GM19452 (cell line): ENCODE data around the gene ATP9A.
"Not testable (repeated sequence)": the region's sequence is repeated elsewhere in the genome, so short reads cannot be mapped to it uniquely, and the experiment has no call there.

Experiments used
- ATAC-seq: cut with Tn5 transposase; IDR thresholded peaks from one replicate; pipeline ENCODE4 v1.9.1; 2021; ENCODE audit not compliant: unreplicated experiment

Gene ATP9A

DNA sequence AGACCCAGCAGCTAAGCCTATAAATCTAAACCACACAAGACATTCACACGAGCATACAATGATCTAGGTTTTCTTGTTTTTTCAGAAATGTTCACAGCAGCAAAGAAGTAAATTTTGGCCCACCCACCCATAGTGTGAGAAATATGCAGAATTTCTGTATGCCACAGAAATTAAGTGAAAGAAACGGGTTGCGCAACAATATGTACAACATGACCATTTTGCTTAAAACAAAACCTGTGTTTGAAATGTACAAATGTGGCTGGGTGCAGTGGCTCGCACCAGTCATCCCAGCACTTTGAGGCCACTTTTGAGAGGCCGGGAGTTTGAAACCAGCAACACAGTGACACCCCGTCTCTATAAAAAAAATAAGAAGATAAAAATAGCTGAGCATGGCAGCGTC lies 24.8 kb upstream of the ATP9A start:
- ATAC-seq, result no peak

- no peak for ATAC-seq
These were observed 23.4 kb upstream of the ATP9A start for GRCh38 chr20:51791626-51792025.

- no peak for ATAC-seq
These were observed 22.1 kb upstream of the ATP9A start for GRCh38 chr20:51790256-51790655.

- ATAC-seq, result no peak
These were observed 21.2 kb upstream of the ATP9A start for GRCh38 chr20:51789434-51789833.

DNA sequence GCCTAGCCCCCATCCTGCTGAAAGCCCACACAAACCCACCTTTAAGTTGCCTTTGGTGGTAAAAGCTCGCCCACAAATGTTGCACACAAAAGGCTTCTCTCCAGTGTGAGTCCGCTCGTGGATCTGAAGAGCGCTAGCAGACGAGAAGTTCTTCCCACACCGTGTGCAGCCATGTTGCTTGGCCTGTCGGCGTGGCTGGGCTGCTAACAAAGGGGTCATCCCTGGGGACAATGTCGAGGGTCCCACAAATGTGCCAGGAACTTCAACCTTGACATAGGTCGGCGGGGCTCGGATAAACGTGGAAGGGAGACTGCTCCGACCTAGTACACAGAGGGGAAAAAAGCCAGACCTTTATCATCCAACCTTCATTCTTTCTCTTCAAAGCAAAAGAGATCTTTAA lies 20.6 kb upstream of the ATP9A start:
- ATAC-seq, result no peak

DNA sequence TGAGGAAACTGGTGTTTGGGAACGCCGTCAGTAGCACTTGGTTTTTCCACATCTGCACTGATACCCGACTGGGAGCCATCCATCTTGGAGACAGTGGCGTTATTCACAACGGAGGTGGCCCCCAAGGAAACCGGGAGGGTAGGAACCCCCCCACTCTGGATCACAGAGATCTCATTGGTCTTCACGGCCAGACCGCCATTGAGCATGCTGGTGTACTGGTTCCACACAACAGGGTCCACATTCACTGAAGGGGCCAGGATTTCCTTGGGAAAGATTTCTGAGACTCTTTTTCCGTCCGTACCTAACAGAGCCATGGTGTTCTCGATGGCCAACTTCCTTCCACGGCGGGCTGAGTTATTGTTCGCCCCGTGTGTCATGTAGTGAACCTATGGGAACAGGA lies 16.1 kb upstream of the ATP9A start:
- ATAC-seq, result no peak

GRCh38 chr20:51778229-51778759 lies 10.1 kb upstream of the ATP9A start:
- not testable (repeated sequence) for ATAC-seq

GRCh38 chr20:51775241-51775640 lies 7.1 kb upstream of the ATP9A start:
- ATAC-seq, result no peak

GRCh38 chr20:51772236-51772635 lies 4.0 kb upstream of the ATP9A start:
- no peak for ATAC-seq

DNA sequence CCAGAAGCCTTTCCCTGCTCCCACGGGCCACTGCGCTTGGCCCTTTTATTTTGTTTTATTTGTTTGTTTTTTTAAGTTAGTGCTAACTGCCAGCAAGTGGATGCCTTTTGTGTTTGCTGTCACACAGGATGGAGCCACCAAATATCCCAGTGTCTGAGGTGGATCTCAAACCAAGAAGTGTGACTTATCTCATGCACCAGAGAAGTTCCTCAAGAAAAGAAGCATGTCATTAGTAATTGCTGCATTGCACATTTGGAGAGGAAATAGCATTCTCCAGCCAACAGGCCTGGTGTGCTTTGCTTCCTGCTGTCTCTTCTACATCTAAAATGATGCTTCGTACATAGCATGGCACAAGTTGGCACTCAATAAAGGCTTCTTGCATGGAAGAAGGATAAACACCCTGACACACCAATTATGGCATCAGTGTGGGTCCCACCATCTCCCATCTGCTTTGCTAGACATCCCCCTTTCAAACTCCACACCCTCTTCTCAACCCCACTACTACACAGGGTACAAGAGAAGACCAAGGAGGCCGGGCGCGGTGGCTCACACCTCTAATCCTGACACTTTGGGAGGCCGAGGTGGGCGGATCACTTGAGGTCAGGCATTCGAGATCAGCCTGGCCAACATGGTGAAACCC lies 1.9 kb upstream of the ATP9A start:
- ATAC-seq, result no peak

DNA sequence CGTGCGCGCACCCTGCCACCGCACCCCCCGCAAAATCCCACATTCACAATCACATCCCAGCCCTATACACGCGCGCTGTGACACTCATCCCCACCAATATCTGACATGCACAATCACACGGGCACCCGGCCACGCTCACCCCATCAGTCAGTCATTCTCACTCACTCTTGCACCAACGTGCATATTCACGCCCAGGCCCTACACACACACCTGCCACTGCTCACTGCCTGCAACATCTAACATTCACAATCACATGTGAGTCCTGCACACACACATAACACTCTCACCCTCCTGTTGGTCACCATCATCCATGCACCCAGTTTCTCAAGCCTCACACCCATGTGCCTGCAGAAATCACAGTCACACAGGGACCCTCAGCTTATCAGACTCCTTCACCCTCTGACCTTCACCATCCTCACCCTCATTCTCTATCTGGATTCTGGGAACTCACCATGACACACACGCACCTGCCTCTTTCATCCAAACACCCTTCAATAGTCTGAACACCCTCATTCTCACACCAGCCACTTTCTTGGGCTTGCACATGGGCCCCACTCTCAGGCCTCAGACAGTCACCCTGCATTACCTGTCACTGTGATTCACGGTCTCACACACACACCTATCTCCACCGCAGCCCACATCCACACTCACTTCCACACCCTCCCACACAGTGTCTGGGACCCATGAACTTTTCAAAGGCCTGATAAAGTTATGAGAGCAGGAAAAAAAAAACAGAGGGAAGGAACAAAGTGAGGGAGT lies 748 bp upstream of the ATP9A start:
- ATAC-seq, result no peak

DNA sequence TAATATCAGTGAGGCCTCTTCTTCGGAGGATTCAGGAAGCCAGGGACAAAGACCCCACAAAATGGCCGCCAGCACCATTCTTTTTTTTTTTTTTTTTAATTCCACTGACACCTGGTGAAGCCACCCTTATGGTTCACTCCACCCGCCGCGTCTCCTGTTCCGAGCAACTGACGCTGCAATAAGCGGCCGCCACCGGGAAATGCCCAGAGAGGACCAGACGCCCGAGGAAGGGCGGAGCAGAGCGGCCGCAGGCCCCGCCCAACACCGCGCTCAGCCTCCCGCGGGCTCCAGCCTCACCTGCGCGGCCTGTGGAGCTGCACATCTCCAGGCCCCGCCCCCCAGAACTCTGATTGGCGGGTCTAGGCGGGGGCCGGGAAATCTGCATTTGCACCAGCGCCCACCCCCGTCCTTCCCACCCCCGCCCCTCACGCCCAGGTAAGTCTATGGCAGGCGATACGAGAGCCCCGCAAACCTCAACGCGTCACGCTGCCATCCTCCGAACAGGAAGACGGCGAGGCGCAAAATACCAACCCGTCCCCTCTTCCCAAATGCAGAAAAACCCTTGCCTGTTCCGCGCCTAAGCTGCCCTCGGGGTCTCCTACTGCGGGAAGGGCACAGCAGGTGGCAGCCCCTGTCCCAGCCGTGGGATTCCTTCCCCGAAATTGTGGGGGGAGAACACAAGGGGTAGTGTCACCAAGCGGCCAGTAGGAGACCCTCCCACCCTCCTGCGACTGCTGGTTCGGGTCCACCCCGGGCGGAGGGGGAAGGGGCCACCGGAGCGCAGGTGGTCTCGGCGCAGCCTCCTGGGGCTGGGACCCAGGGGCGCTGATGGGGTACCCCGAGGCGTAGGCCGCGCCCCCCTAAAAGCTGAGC lies 960 bp downstream of the ATP9A start:
- ATAC-seq, result no peak

- not testable (repeated sequence) for ATAC-seq
These were observed 2.8 kb downstream of the ATP9A start for GRCh38 chr20:51765381-51765780.

- no peak for ATAC-seq
These were observed 4.1 kb downstream of the ATP9A start for GRCh38 chr20:51763965-51764602.

DNA sequence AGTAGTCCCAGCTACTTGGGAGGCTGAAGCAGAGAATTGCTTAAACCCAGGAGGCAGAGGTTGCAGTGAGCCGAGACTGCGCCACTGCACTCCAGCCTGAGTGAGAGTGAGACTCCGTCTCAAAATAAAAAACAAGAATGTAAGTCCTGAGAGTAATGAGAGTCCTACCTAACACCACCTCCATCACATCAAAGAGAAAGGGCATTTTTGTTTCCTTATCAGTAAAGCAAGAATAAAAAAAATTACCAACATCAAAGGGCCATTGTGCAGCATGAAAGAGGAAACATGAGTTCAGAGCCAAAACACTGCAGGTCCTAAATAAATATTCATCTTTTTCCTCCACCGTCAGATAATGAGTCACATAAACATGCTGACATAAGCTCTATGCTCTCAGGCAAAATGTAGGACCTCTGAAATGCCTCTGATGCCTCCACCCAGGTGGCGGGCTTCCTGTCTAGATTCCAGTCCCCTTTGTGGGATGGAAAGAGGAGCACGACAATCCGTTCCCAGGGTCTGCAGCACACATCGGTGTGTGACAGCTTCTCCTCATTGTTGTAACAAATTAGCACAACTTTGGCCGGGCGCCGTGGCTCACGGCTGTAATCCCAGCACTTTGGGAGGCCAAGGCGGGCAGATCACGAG lies 7.2 kb downstream of the ATP9A start:
- ATAC-seq, result no peak

DNA sequence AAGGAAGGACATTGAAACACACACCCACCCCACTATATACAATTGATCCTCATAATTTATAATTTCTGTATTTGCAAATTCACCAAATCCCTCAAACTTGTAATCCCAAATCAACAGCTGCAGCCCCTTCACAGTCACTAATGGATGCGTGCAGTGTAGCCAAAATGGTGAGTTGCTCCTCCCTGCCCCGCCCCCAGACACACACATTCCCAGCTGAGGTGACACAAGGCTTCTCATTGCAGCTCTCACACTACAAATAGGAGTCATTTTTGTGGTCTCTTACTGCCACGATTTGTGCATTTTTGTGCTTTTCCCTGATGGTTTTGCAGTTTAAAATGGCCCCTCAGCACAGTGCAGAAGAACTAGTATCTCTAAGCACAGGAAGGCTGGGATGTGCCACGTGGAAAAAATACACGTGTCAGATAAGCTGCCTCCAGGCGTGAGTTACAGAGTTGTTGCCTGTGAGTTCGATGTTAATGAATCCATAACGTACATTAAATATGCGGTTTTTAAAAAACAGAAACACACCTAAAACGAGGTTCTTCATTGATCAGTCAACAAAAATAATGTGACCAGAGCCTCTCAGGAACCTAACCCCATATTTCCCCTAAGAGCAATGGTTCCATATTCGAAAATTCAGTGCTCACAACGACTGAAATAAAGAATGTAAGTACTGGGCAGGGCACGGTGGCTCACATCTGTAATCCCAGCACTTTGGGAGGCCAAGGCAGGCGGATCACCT lies 8.2 kb downstream of the ATP9A start:
- no peak for ATAC-seq

GRCh38 chr20:51758978-51759544 lies 9.1 kb downstream of the ATP9A start:
- no peak for ATAC-seq

- no peak for ATAC-seq
These were observed 11.0 kb downstream of the ATP9A start for GRCh38 chr20:51757226-51757625.

GRCh38 chr20:51756653-51757052 lies 11.5 kb downstream of the ATP9A start:
- ATAC-seq, result peak; percentile 69
